ENCODE data around the gene ATAD1. TPM values are rescaled to one million over a fixed set of nuclear protein-coding genes. Genes with fewer than 3 reads are reported as not detected.
"Not testable (repeated sequence)": the region's sequence is repeated elsewhere in the genome, so short reads cannot be mapped to it uniquely, and the experiment has no call there.

The ATAD1 gene
- total and polyA plus RNA-seq, 5 donors: 46.3 to 163 (median 109) TPM

DNA sequence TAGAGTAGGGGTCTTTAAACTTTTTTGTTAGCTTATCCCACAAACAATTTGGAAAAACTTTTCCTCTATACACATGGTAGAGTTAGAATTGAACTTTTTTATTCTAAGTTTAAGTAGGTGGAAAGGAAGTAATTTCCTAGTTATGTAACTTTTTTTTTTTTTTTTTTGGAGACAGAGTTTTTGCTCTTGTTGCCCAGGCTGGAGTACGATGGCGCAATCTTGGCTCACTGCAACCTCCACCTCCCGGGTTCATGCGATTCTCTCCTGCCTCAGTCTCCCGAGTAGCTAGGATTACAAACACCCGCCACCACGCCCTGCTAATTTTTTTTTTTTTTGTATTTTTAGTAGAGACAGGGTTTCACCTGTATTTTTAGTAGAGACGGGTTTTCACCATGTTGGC is 28.7 kb upstream of the ATAD1 start:
- ATAC-seq; H3K27me3 ChIP-seq (ENCODE audit: control insufficient read depth, insufficient read depth); H3K4me1 ChIP-seq (ENCODE audit: control insufficient read depth, insufficient read depth, low read length); intact Hi-C loops (cut with DNase I); H3K9me3 ChIP-seq (ENCODE audit: control insufficient read depth, low read length); H3K27ac ChIP-seq (ENCODE audit: low read length); H3K4me3 ChIP-seq (ENCODE audit: low read length): not testable (repeated sequence)
- peak in 1 of 3 donors; percentile 28 for DNase-seq
- WGBS: 89% methylated on average over 8 of the region's 8 CpGs

DNA sequence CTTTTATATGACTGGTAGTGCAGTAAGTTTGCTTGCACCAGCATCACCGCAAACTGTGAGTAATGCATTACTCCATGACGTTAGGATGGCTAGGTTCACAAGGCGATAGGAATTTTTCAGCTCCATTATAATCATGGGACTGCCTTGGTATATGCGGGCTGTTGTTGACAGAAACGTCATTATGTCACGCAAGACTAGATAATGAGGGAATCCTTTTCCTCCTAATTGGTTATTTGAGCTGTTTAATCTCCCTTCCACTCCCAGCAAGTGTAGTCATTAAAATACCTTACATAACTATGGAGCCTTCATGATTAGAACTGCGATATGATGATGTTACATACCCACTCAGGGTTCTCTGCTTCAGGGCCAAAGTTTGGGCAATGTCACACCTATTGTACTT is 28.0 kb upstream of the ATAD1 start:
- intact Hi-C loops (cut with DNase I): no loop called here
- no peaks in the 10 kb centered on the region for H3K4me1 ChIP-seq (ENCODE audit: control insufficient read depth, insufficient read depth, low read length)
- peak; percentile 19 to 77 for ATAC-seq
- H3K27me3 ChIP-seq (ENCODE audit: control insufficient read depth, insufficient read depth): no peaks in the 10 kb centered on the region
- no peak for DNase-seq
- H3K9me3 ChIP-seq (ENCODE audit: control insufficient read depth, low read length): no peaks in the 10 kb centered on the region
- WGBS: 42% methylated on average over 7 of the region's 7 CpGs
- no peak overlapping the region for H3K4me3 ChIP-seq (ENCODE audit: low read length)
- H3K27ac ChIP-seq (ENCODE audit: low read length): no peak overlapping the region

DNA sequence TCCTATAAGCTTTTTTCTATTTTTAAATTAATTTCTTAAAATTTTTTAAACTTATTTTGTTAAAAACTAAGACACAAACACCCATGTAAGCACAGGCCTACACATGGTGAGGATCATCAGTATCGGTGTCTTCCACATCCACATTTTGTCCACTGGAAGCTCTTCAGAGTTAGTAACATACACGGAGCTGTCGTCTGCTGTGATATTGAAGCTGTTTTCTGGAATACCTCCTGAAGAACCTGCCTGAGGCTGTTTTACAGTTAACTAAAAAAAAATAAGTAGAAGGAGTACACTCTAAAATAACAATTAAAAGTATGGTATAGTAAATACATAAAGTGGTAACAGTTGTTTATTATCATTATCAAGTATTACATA is 27.6 kb upstream of the ATAD1 start:
- no peak overlapping the region for H3K4me3 ChIP-seq (ENCODE audit: low read length)
- intact Hi-C loops (cut with DNase I): no loop called here
- H3K9me3 ChIP-seq (ENCODE audit: control insufficient read depth, low read length): no peaks in the 10 kb centered on the region
- 69% methylated on average over 3 of the region's 3 CpGs for WGBS
- H3K4me1 ChIP-seq (ENCODE audit: control insufficient read depth, insufficient read depth, low read length): no peaks in the 10 kb centered on the region
- ATAC-seq: no peak
- no peak overlapping the region for H3K27ac ChIP-seq (ENCODE audit: low read length)
- no peaks in the 10 kb centered on the region for H3K27me3 ChIP-seq (ENCODE audit: control insufficient read depth, insufficient read depth)
- no peak for DNase-seq

DNA sequence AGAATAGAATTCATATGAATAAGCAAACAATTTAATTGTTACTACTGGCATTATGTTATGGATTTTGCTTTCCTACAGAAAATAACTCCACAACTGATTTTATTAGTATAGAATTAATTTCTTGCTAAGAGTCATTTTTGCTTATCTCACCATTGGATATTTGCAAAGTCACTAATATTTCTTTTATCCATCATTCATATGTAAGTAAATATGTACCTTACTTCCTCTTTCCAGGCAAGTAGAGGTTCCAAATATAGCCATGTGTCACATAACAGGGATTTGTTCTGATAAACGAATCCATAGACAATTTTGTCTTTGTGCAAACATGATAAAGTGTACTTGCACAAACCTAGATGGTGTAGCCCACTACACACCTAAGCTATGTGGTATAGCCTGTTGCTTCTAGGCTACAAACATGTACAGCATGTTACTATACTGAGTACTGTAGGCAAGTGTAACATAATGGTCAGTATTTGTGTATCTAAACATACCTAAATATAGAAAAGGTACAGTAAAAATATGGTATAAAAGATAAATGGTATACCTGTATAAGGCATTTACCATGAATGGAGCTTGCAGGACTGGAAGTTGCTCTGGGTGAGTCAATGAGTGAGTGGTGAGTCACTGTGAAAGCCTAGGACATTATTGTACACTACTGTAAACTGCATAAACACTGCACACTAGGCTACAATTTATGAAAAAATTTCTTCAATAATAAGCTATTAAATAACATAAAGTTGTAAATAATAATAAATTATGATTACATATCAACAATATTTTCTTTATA is 27.0 kb upstream of the ATAD1 start:
- intact Hi-C loops (cut with DNase I): no loop called here
- Histone ChIP-seq H3K4me1 (ENCODE audit: control insufficient read depth, insufficient read depth, low read length) (no peaks in the 10 kb centered on the region), H3K4me3 (ENCODE audit: low read length) (no peak overlapping the region), H3K9me3 (ENCODE audit: control insufficient read depth, low read length) (no peaks in the 10 kb centered on the region), H3K27me3 (ENCODE audit: control insufficient read depth, insufficient read depth) (no peaks in the 10 kb centered on the region), H3K27ac (ENCODE audit: low read length) (no peak overlapping the region)
- WGBS: 22% methylated on average over 1 of the region's 1 CpG
- ATAC-seq: no peak
- DNase-seq: no peak

DNA sequence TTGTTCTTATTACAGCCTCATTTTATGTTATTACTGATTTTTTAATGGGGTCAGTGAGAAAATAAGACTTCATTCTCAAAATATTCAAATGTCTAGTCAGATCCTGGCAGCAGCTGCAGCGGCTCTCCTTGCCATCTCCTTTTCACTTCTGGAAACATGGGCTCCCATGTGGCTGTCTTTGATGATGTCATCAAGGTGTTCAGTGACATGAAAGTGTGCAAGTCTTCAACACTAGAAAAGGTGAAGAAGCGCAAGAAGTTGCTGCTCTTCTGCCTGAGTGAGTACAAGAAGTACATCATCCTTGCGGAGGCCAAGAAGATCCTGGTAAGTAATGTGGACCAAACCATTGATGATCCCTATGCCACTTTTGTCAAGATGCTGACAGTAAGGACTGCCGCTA is 25.7 kb upstream of the ATAD1 start:
- Histone ChIP-seq H3K4me3 (ENCODE audit: low read length) (no peak overlapping the region), H3K9me3 (ENCODE audit: control insufficient read depth, low read length) (no peaks in the 10 kb centered on the region), H3K27ac (ENCODE audit: low read length) (no peak overlapping the region), H3K27me3 (ENCODE audit: control insufficient read depth, insufficient read depth) (no peaks in the 10 kb centered on the region), H3K4me1 (ENCODE audit: control insufficient read depth, insufficient read depth, low read length) (no peaks in the 10 kb centered on the region)
- DNase-seq (no peak), ATAC-seq (no peak)
- 95% methylated on average over 4 of the region's 4 CpGs for WGBS
- intact Hi-C loops (cut with DNase I): no loop called here

DNA sequence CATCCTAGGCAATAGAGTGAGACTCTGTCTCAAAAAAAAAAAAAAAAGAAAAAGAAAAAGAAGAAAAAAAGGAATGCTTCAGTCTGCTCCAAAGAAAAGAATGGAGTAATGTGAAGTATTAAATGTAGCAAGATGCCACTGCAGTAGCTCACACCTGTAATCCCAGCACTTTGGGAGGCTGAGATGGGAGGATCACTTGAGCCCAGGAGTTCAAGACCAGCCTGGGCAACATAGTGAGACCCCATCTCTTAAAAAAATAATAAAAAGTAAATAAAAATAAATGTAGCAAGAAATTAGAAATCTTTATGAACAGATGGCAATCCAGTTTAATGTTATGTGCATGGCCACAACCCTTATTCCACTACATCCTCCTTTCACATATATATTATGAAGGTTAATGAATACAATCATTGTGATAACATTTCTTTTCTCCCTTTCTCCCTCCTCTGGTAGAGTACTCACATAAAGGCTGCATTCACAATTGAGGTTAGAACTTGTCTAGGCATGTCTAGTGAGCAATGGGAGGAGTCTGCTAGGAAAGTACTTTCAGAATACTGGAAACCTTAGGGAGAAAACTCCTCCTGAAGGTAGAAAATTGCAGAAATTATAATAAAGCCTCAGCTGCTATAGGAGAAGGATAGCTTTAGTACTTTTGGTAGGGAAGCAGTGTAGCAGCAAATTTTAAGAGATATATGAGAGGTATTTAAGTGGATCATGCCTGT is 24.9 kb upstream of the ATAD1 start:
- Histone ChIP-seq H3K4me3 (ENCODE audit: low read length) (no peak overlapping the region), H3K27ac (ENCODE audit: low read length) (no peak overlapping the region), H3K9me3 (ENCODE audit: control insufficient read depth, low read length) (no peaks in the 10 kb centered on the region), H3K27me3 (ENCODE audit: control insufficient read depth, insufficient read depth) (no peaks in the 10 kb centered on the region), H3K4me1 (ENCODE audit: control insufficient read depth, insufficient read depth, low read length) (no peaks in the 10 kb centered on the region)
- DNase-seq (no peak), ATAC-seq (no peak)
- intact Hi-C loops (cut with DNase I): no loop called here

DNA sequence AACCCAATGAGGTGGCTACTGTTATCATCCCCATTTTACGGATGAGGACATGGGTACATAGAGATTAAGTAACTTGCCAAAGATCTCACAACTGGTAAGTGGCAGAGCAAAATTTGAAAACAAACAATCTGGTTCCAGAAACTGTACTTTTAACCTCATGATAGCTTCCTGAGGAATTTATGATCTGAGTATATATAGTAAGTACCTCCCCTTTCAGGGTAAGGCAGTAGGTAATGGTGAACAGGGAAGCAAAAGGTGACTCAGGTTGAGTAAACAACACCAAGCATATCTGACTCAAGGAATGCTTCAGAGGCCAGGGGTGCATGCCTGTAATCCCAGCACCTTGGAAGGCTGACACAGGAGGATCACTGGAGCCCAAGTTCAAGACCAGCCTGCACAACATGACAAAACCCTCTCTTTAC is 24.2 kb upstream of the ATAD1 start:
- DNase-seq (no peak), ATAC-seq (peak in 1 of 2 donors; percentile 55)
- WGBS: 90% methylated on average over 1 of the region's 1 CpG
- Histone ChIP-seq H3K27ac (ENCODE audit: low read length) (no peak overlapping the region), H3K27me3 (ENCODE audit: control insufficient read depth, insufficient read depth) (no peaks in the 10 kb centered on the region), H3K4me1 (ENCODE audit: control insufficient read depth, insufficient read depth, low read length) (no peaks in the 10 kb centered on the region), H3K4me3 (ENCODE audit: low read length) (no peak overlapping the region), H3K9me3 (ENCODE audit: control insufficient read depth, low read length) (no peaks in the 10 kb centered on the region)
- intact Hi-C loops (cut with DNase I): no loop called here

DNA sequence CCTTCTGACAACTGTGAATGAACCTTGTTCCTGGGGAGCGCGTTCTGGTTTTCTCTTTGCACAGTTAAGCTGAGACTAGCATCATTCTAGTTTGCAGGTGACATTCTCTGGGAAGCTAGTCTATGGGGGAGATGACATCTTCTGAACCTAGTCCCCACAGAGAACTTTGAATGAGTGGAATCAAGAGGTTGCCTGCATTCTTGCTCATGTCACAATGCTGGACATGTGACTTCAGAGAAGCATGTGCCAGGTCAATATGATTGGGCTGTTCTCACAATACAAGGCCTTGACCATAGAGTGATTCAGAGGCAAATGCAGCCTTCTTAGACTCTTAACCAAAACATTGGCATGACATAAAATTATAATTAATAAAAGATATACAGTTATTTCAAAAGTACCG is 23.2 kb upstream of the ATAD1 start:
- H3K4me1 ChIP-seq (ENCODE audit: control insufficient read depth, insufficient read depth, low read length): no peaks in the 10 kb centered on the region
- H3K27me3 ChIP-seq (ENCODE audit: control insufficient read depth, insufficient read depth): no peaks in the 10 kb centered on the region
- DNase-seq (no peak), ATAC-seq (no peak)
- H3K9me3 ChIP-seq (ENCODE audit: control insufficient read depth, low read length): no peaks in the 10 kb centered on the region
- no peak overlapping the region for H3K27ac ChIP-seq (ENCODE audit: low read length)
- no peak overlapping the region for H3K4me3 ChIP-seq (ENCODE audit: low read length)
- 96% methylated on average over 3 of the region's 3 CpGs for WGBS
- intact Hi-C loops (cut with DNase I): no loop called here

DNA sequence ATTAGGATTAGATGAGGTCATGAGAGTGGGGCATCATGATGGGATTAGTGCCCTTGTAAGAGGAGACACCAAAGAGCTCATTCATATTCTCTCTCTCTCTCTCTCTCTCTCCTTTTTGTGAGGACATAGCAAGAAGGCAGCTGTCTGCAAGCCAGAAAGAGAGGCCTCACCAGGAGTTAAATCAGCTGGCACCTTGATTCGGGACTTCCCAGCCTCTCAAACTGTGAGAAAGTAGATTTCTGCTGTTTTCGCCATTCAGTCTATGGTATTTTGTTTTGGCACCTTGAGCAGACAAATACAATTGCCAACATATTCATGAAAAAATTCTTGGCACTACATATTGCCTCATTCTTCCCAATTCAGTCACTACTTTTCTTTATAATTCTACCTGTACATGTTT is 20.6 kb upstream of the ATAD1 start:
- no peaks in the 10 kb centered on the region for H3K4me1 ChIP-seq (ENCODE audit: control insufficient read depth, insufficient read depth, low read length)
- H3K4me3 ChIP-seq (ENCODE audit: low read length): no peak overlapping the region
- no peaks in the 10 kb centered on the region for H3K27me3 ChIP-seq (ENCODE audit: control insufficient read depth, insufficient read depth)
- WGBS: 83% methylated on average over 2 of the region's 2 CpGs
- intact Hi-C loops (cut with DNase I): no loop called here
- peak in 1 of 3 donors; percentile 14 for DNase-seq
- ATAC-seq: no peak
- no peaks in the 10 kb centered on the region for H3K9me3 ChIP-seq (ENCODE audit: control insufficient read depth, low read length)
- no peak overlapping the region for H3K27ac ChIP-seq (ENCODE audit: low read length)

DNA sequence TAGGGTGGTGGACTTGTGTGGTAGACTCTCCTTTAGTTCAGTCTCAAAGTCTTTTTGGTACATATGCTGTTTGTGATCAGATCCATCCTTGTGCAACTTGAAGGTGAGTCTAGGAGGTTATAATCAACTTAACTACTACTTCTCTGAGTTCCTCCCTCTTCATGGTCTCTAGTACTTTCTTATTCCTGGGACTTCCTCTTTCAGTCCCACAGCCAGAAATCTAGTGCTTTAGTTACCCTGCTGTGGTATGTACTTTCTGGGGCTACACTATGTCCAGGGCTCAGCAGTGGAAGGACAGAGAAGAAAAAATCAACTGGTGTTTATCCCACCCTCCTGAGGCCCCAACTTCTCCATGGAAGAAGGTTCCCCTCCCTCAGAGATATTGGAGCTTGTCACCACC is 19.4 kb upstream of the ATAD1 start:
- no peak overlapping the region for H3K4me3 ChIP-seq (ENCODE audit: low read length)
- intact Hi-C loops (cut with DNase I): no loop called here
- no peaks in the 10 kb centered on the region for H3K27me3 ChIP-seq (ENCODE audit: control insufficient read depth, insufficient read depth)
- ATAC-seq: no peak
- no peak for DNase-seq
- H3K27ac ChIP-seq (ENCODE audit: low read length): no peak overlapping the region
- H3K9me3 ChIP-seq (ENCODE audit: control insufficient read depth, low read length): no peaks in the 10 kb centered on the region
- no peaks in the 10 kb centered on the region for H3K4me1 ChIP-seq (ENCODE audit: control insufficient read depth, insufficient read depth, low read length)

DNA sequence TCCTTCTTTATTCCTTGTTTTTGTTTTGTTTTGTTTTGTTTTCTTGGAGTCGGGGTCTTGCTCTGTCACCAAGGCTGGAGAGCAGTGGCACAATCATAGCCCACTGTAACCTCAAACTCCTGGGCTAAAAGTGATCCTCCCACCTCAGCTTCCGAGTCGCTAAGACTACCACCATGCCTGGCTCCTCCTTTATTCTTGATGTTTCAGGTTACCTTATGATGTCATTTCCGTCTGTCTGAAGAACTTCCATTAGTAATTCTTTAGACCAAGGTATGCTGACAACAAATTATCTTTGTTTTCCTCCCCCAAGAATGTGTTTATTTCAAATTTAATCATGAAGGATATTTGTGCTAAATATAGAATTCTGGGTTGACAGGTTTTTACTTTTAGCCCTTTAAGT is 18.1 kb upstream of the ATAD1 start:
- DNase-seq (no peak), ATAC-seq (no peak)
- H3K9me3 ChIP-seq (ENCODE audit: control insufficient read depth, low read length): no peaks in the 10 kb centered on the region
- no peak overlapping the region for H3K4me3 ChIP-seq (ENCODE audit: low read length)
- H3K4me1 ChIP-seq (ENCODE audit: control insufficient read depth, insufficient read depth, low read length): no peaks in the 10 kb centered on the region
- WGBS: 90% methylated on average over 4 of the region's 4 CpGs
- H3K27me3 ChIP-seq (ENCODE audit: control insufficient read depth, insufficient read depth): no peaks in the 10 kb centered on the region
- intact Hi-C loops (cut with DNase I): no loop called here
- H3K27ac ChIP-seq (ENCODE audit: low read length): no peak overlapping the region
